Heart left ventricle (tissue), 16 donors: ENCODE data around the gene SREBF2. TPM values are rescaled to one million over a fixed set of nuclear protein-coding genes. Genes with fewer than 3 reads are reported as not detected.
A peak's percentile ranks its signal among the peaks of the same experiment; 100 is the strongest.

Source experiments
- ATAC-seq, 4 donors: fragments of 200-7000 bp; cut with Tn5 transposase; one replicate each; pipeline ENCODE4 v1.9.1; 2020 to 2022; ENCODE audit warnings: moderate library complexity in 4 of 4, mild to moderate bottlenecking in 3 of 4, moderate number of reproducible peaks in 1 of 4
- DNase-seq, 5 donors: peaks; one replicate each; pipeline ENCODE4 v3.0.0-alpha.2; 2020
- H3K27ac ChIP-seq, 12 donors: fragments of 200-600 bp; sonication (generic) in 4 of 12; one replicate each; pipeline versions ENCODE4 v1.5.0 to v1.8.0; 2016 to 2022; ENCODE audit warnings: mild to moderate bottlenecking in 2 of 12
- H3K27me3 ChIP-seq, 9 donors: fragments of 200-600 bp; sonication (generic) in 2 of 9; one replicate each; pipeline versions ENCODE4 v1.5.1 to v1.8.0; 2016 to 2022; ENCODE audit warnings: mild to moderate bottlenecking in 3 of 9
- H3K36me3 ChIP-seq, 9 donors: fragments of 200-600 bp; sonication (generic) in 2 of 9; one replicate each; pipeline versions ENCODE4 v1.5.0 to v1.8.0; 2018 to 2022; ENCODE audit warnings: mild to moderate bottlenecking in 2 of 9
- H3K4me1 ChIP-seq, 12 donors: fragments of 200-600 bp; sonication (generic) in 4 of 12; one replicate each; pipeline versions ENCODE4 v1.5.0 to v1.8.0; 2016 to 2022; ENCODE audit warnings: mild to moderate bottlenecking in 3 of 12
- H3K4me3 ChIP-seq, 12 donors: fragments of 200-600 bp; sonication (generic) in 4 of 12; one replicate each; pipeline versions ENCODE4 v1.5.0 to v1.8.0; 2017 to 2022; ENCODE audit warnings: mild to moderate bottlenecking in 9 of 12, moderate library complexity in 4 of 12
- H3K9me3 ChIP-seq, 12 donors: fragments of 200-600 bp; sonication (generic) in 4 of 12; one replicate each; pipeline versions ENCODE4 v1.5.0 to v1.8.0; 2016 to 2022; ENCODE audit warnings: mild to moderate bottlenecking in 1 of 12
- POLR2A ChIP-seq, 2 donors: fragments of 450-650 bp; IDR thresholded peaks; one replicate each; pipeline ENCODE4 v1.6.1; 2017; ENCODE audit warnings: antibody characterized with exemption in 2 of 2, mild to moderate bottlenecking in 2 of 2, moderate library complexity in 2 of 2
- WGBS, 4 donors: extraction: QIAGEN DNeasy Blood & Tissue Kit in 2 of 4; methylation state at CpG; one replicate each; pipeline versions ENCODE4 v1.1.5 to v1.1.7; 2013 to 2018; 5-methylcytosine and 5-hydroxymethylcytosine counted together
- intact Hi-C, 10 donors: fragments of 100-400 bp; cut with DNase I; formaldehyde crosslinking; loops; one replicate each; pipeline versions ENCODE4 v1.11.1 to v1.14.2; 2022
- polyA plus RNA-seq, 2 donors: library from polyadenylated mRNA; stranded (reverse); fragments of 200-250 nt; gene quantifications; one replicate each; pipeline ENCODE4 v1.2.3, GENCODE V29; 2013
- total RNA-seq, 9 donors: library from RNA; depleted of rRNA in 2 of 9; stranded (reverse); fragments of >200 nt in 2 of 9; fragmentation: NEBNext Ultra II Directional in 3 of 9; extraction: Animal tissue kit (Norgen Biotek cat#: 25700) in 3 of 9; gene quantifications; one replicate each; pipeline versions ENCODE4 v1.1.0 to v1.2.4, GENCODE V29; 2016 to 2023
- TF ChIP-seq, protein P1 (sequence below), 12 donors: fragments of 200-600 bp; sonication (generic) in 4 of 12; IDR thresholded peaks; one replicate each; pipeline versions ENCODE4 v1.5.0 to v1.8.0; 2018 to 2022; ENCODE audit warnings: antibody characterized with exemption in 12 of 12, mild to moderate bottlenecking in 5 of 12
- donor health status: ischemic (EF 13 %, LVEDD 7.1; RV severe dilation, severe dysfunction).
- donor health status: healthy with polysubstance abuse.
- donor health status: DM: no; HTN: yes; CAD: no.
- donor health status: DM: no; HTN: no; CAD: no.
- donor health status: ischemic (EF 25% LVEDD 6.9; RV normal size, moderate dysfunction).
- donor health status: ischemic (EF 25% LVEDD 5.7; RV mildly dilated, moderate dysfunction).
- donor health status: healthy.
- donor health status: DM: yes; HTN: yes; CAD: no.
- donor health status: ischemic (EF 35%, LVEDD 5.7; RV mildly dilated, moderate dysfunction).
- donor health status: nonischemic (EF 11% LVEDD 7.7; RV severe dilation, severe dysfunction).
- donor health status: DM: yes; HTN: yes; CAD: no.
- donor health status: PGD.
- donor health status: ischemic (EF 29% LVEDD 5.4; RV normal size, mild dysfunction).
- donor health status: nonischemic (EF 23%, LVEDD 6.1; RV moderate dilation, normal function).

SREBF2 gene
- total and polyA plus RNA-seq, 11 donors = 39.4 to 115 (median 73.0) TPM

DNA sequence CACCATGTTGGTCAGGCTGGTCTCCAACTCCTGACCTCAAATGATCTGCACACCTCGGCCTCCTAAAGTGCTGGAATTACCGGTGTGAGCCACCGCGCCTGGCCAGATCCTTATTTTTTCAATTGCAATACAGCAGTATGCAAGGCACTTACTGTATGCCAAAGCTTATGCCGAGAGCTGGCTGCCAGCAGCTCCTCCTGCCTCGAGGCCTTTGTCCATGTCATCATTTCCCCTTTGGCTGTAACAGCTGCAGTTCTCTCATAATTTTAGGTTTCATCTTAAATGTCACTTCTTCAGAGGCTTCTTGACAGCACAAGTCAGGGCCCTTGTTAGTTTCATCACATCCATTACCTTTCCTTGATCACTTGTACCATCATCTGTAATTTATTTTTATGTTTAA, 1.5 kb upstream of the SREBF2 start:
- intact Hi-C loops = loop anchor here in 3 of 10 donors (2.0 to 10.0 kb wide), 5 partner anchors 31 to 243 kb away; partner anchors contain the start of genes CCDC134 (in 1 of the 3), MEI1 (in 1 of the 3), NAGA (in 1 of the 3) and PHETA2 (in 1 of the 3)
- peaks cover 0 to 45% (median 20%) of the 10 kb centered on the region in 12 donors for H3K4me1 ChIP-seq
- TF ChIP-seq POLR2A (IDR thresholded peaks at IDR 0.05) = no peak
- TF ChIP-seq, protein P1, sequence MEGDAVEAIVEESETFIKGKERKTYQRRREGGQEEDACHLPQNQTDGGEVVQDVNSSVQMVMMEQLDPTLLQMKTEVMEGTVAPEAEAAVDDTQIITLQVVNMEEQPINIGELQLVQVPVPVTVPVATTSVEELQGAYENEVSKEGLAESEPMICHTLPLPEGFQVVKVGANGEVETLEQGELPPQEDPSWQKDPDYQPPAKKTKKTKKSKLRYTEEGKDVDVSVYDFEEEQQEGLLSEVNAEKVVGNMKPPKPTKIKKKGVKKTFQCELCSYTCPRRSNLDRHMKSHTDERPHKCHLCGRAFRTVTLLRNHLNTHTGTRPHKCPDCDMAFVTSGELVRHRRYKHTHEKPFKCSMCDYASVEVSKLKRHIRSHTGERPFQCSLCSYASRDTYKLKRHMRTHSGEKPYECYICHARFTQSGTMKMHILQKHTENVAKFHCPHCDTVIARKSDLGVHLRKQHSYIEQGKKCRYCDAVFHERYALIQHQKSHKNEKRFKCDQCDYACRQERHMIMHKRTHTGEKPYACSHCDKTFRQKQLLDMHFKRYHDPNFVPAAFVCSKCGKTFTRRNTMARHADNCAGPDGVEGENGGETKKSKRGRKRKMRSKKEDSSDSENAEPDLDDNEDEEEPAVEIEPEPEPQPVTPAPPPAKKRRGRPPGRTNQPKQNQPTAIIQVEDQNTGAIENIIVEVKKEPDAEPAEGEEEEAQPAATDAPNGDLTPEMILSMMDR (IDR thresholded peaks at IDR 0.05) = no peak

DNA sequence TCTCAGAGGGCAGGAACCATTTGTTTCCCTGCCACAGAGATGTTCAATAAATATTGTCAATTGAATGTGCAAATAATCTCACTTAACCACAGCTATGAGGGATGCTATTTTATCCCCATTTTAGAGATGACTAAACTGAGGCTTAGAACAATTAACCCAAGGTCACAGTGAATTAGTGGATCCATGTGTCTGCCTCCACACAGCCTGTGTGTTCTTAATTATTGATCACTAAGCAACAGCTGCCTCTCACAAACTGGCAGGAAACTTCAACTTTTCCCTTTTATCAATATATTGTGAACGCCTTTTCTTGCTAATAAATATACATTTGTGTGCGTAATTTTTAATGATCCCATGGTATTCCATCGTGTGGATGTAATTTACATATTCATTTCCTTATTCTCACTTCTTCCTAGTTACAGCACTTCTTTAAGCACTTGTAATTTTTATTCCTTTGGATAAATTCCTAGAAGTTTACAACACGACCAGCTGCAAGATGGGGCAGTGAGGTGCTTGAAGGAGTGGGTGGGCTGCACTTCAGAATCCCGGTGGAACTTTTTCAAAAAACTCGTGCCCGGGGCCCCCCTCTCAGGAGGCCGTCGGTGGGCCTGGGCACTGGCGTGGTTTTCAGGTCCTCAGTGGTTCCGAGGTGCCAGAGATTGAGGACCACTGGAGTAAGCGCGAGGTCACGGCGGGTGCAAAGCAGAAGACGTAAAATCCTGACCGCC, 915 bp upstream of the SREBF2 start:
- ATAC-seq (no peak), DNase-seq (no peak)
- Histone ChIP-seq H3K9me3 (no peaks in the 10 kb centered on the region), H3K36me3 (peaks cover 0 to 16% (median 12%) of the 10 kb centered on the region in 9 donors), H3K27me3 (no peaks in the 10 kb centered on the region), H3K4me3 (peak overlapping the region; percentile 21 to 99 (median 96)), H3K27ac (peak overlapping the region; percentile 90 to 99 (median 94)), H3K4me1 (peaks cover 0 to 43% (median 14%) of the 10 kb centered on the region in 12 donors)
- 12 to 18% (median 13%) methylated on average over 13 to 17 of the region's 17 CpGs for WGBS, 4 donors
- intact Hi-C loops = loop anchor here in 4 of 10 donors (1.0 to 10.0 kb wide), 6 partner anchors 31 to 243 kb away; partner anchors contain the start of genes CCDC134 (in 3 of the 4), MEI1 (in 1 of the 4), NAGA (in 1 of the 4) and PHETA2 (in 1 of the 4)
- TF ChIP-seq, protein P1 (IDR thresholded peaks at IDR 0.05) = no peak
- no peak for TF ChIP-seq POLR2A (IDR thresholded peaks at IDR 0.05)

More for the DNA sequence above, 1.5 kb upstream of the SREBF2 start:
- Histone ChIP-seq H3K4me3 (no peak overlapping the region), H3K27me3 (no peaks in the 10 kb centered on the region), H3K36me3 (peaks cover 0 to 10% (median 6%) of the 10 kb centered on the region in 9 donors), H3K27ac (peak overlapping the region in 7 of 12 donors; percentile 90 to 99 (median 94)), H3K9me3 (no peaks in the 10 kb centered on the region)
- no peak for ATAC-seq
- DNase-seq = no peak
- WGBS, 4 donors = 59 to 69% (median 66%) methylated on average over 6 of the region's 6 CpGs

DNA sequence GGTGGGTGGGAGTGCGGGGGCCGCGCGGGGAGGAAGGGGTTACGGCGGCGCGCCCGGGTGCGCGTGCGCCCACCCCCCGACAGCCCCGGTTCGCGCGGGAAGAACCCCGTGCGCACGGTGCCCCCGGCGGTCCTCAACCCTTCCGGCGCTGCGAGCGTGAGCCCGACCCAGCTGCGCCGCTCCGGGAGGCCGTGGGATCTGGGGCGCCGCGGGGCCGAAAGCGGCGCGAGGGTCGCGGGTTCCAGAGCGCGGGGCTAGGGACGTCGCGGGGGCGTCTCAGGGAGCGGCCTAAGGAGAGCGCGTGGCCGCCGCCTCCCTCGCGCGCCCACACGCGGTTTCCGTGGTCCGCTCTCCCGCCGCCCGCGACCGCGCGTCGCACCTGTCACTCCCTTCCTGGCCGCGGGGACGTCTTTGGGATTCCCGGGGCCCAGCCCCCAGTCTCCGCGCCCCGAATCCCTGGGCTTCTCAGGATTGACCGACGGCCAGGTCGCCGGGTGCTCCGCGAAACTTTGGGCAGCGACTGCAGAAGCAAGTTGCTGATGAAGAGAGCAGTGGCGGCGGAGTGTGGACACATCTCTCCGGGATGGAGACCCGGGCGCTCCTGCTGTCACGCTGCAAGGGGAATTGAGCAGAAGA, 582 bp downstream of the SREBF2 start:
- intact Hi-C loops = loop anchor here in 3 of 10 donors (5.0 to 10.0 kb wide), 4 partner anchors 61 to 241 kb away; partner anchors contain the start of genes MEI1 (in 1 of the 3), NAGA (in 1 of the 3), PHETA2 (in 1 of the 3) and SMDT1 (in 1 of the 3)
- Histone ChIP-seq H3K27me3 (no peaks in the 10 kb centered on the region), H3K4me3 (peak overlapping the region; percentile 76 to 99 (median 96)), H3K36me3 (peaks cover 0 to 18% (median 13%) of the 10 kb centered on the region in 9 donors), H3K4me1 (peaks cover 0 to 45% (median 14%) of the 10 kb centered on the region in 12 donors), H3K9me3 (no peaks in the 10 kb centered on the region), H3K27ac (peak overlapping the region; percentile 90 to 99 (median 94))
- ATAC-seq (peak in 2 of 4 donors; percentile 9 to 30), DNase-seq (peak; percentile 45 to 74 (median 52))
- 0 to 20% (median 1%) methylated on average over 2 to 86 of the region's 86 CpGs for WGBS, 4 donors
- TF ChIP-seq, protein P1 (IDR thresholded peaks at IDR 0.05) = no peak
- TF ChIP-seq POLR2A (IDR thresholded peaks at IDR 0.05) = no peak
